Measurements from ENCODE around the gene CTXND2. TPM values are rescaled to one million over a fixed set of nuclear protein-coding genes. Genes with fewer than 3 reads are reported as not detected.

CTXND2 gene
- total and polyA plus RNA-seq, 2 of the 4 experiments (the other 2 are of a cell fraction) = not detected

GRCh38 chr1:150961756-150962155 lies 74.8 kb downstream of the CTXND2 start:
- Histone ChIP-seq H3K4me1 (ENCODE audit: control insufficient read depth, insufficient read depth, low read length) (no peaks in the 10 kb centered on the region), H2AFZ (replicated peaks; ENCODE audit: low read length, poor library complexity) (no peak overlapping the region), H3K4me2 (ENCODE audit: low read depth, low read length) (no peak overlapping the region), H2BK120ac (ENCODE audit: low read depth, low read length) (no peak overlapping the region), H2AK9ac (replicated peaks; ENCODE audit: low read depth, low read length, poor library complexity) (no peak overlapping the region), H4K8ac (ENCODE audit: low read depth in 2 of 2, low read length in 2 of 2) (no peak overlapping the region), H3K9me1 (ENCODE audit: insufficient read depth, low read length) (peaks cover 3% of the 10 kb centered on the region; the same call in 1 of the 2 replicates), H3K4ac (ENCODE audit: low read depth, low read length) (no peak overlapping the region), H2BK15ac (ENCODE audit: low read depth, low read length) (no peak overlapping the region), H4K91ac (ENCODE audit: insufficient read depth, low read depth, low read length) (no peak overlapping the region), H4K5ac (ENCODE audit: low read depth, low read length) (no peak overlapping the region), H3K18ac (ENCODE audit: low read depth, low read length) (no peak overlapping the region), H3K4me3 (ENCODE audit: insufficient read depth, low read depth, low read length) (no peak overlapping the region), H3K27me3 (ENCODE audit: control insufficient read depth, insufficient read depth, low read length) (no peaks in the 10 kb centered on the region), H2BK5ac (ENCODE audit: low read depth, low read length, poor library complexity, severe bottlenecking) (no peak overlapping the region), H3K56ac (ENCODE audit: extremely low read depth, insufficient read depth, low read length) (no peak overlapping the region), H3K27ac (ENCODE audit: insufficient read depth, low read length) (no peak overlapping the region), H3K9ac (ENCODE audit: low read depth, low read length) (no peak overlapping the region), H2AK5ac (ENCODE audit: low read depth, low read length) (no peak overlapping the region), H4K20me1 (ENCODE audit: insufficient read depth, low read length) (peaks cover 12% of the 10 kb centered on the region; the same call in 1 of the 2 replicates), H2BK20ac (ENCODE audit: low read depth, low read length) (no peak overlapping the region), H3K79me1 (ENCODE audit: low read depth in 1 of 2, low read length in 2 of 2) (peaks cover 9 to 27% of the 10 kb centered on the region in 2 experiments), H3K9me3 (ENCODE audit: control insufficient read depth, insufficient read depth, low read length) (no peaks in the 10 kb centered on the region), H3K23ac (ENCODE audit: low read depth, low read length) (no peak overlapping the region), H3K14ac (replicated peaks; ENCODE audit: low read depth, low read length) (no peak overlapping the region), H3K36me3 (ENCODE audit: control insufficient read depth, insufficient read depth, low read length) (peaks cover 73% of the 10 kb centered on the region)
- CTCF ChIA-PET = no interaction called here
- TF ChIP-seq BHLHE40 (IDR thresholded peaks at IDR 0.05; ENCODE audit: low read depth, low read length) (no peak), RAD21 (IDR thresholded peaks at IDR 0.05; ENCODE audit: low read length) (no peak)
- intact Hi-C loops (cut with micrococcal nuclease) (no loop called here), in situ Hi-C loops (cut with MboI; ENCODE audit: low sequenced_read_pairs) (no loop called here), dilution Hi-C loops (cut with HindIII; ENCODE audit: low sequenced_read_pairs, unreplicated experiment) (no loop called here)
- BruUV-seq (replicated peaks) = no TSS peak
- no peak for ATAC-seq (ENCODE audit: low read depth)
- POLR2A ChIA-PET (ENCODE audit: unreplicated experiment) = no interaction called here
- WGBS, 2 experiments (ENCODE audit: extremely low coverage in 2 of 2, insufficient read length in 1 of 2) = no CpG with 5 or more reads among the region's 4 CpGs
- no peak for DNase-seq

Other genes starting within 250 kb of the CTXND2 start
- 9.5 and 11.7 TPM in 2 replicates for gene GOLPH3L, start 190.0 kb upstream of the CTXND2 start, total RNA-seq (2012; rRNA removed)
- gene GOLPH3L, start 190.0 kb upstream of the CTXND2 start, polyA plus RNA-seq (2012; rRNA removed) = 8.7 and 11.0 TPM in 2 replicates
- not detected in 2 replicates for gene HORMAD1, start 166.2 kb upstream of the CTXND2 start, total RNA-seq (2012; rRNA removed)
- not detected in 2 replicates for gene HORMAD1, start 166.2 kb upstream of the CTXND2 start, polyA plus RNA-seq (2012; rRNA removed)
- gene CTSS, start 121.4 kb upstream of the CTXND2 start, total RNA-seq (2012; rRNA removed) = 0.18 and 0.56 TPM in 2 replicates
- 0.47 and 0.48 TPM in 2 replicates for gene CTSS, start 121.4 kb upstream of the CTXND2 start, polyA plus RNA-seq (2012; rRNA removed)
- 4.7 and 7.7 TPM in 2 replicates for gene CTSK, start 78.9 kb upstream of the CTXND2 start, total RNA-seq (2012; rRNA removed)
- 13.2 and 15.1 TPM in 2 replicates for gene CTSK, start 78.9 kb upstream of the CTXND2 start, polyA plus RNA-seq (2012; rRNA removed)
- 26.3 and 28.1 TPM in 2 replicates for gene ARNT, start 10.5 kb upstream of the CTXND2 start, total RNA-seq (2012; rRNA removed)
- 15.7 and 19.7 TPM in 2 replicates for gene ARNT, start 10.5 kb upstream of the CTXND2 start, polyA plus RNA-seq (2012; rRNA removed)
- 22.9 and 24.7 TPM in 2 replicates for gene SETDB1, start 39.2 kb downstream of the CTXND2 start, total RNA-seq (2012; rRNA removed)
- gene SETDB1, start 39.2 kb downstream of the CTXND2 start, polyA plus RNA-seq (2012; rRNA removed) = 16.6 and 18.7 TPM in 2 replicates
- gene CERS2, start 87.7 kb downstream of the CTXND2 start, total RNA-seq (2012; rRNA removed) = 99.2 and 118 TPM in 2 replicates
- gene CERS2, start 87.7 kb downstream of the CTXND2 start, polyA plus RNA-seq (2012; rRNA removed) = 126 and 127 TPM in 2 replicates
- gene ANXA9, start 95.2 kb downstream of the CTXND2 start, total RNA-seq (2012; rRNA removed) = under 0.01 and 0.36 TPM in 2 replicates
- 0.16 and 0.21 TPM in 2 replicates for gene ANXA9, start 95.2 kb downstream of the CTXND2 start, polyA plus RNA-seq (2012; rRNA removed)
- 5.8 and 6.6 TPM in 2 replicates for gene MINDY1, start 119.8 kb downstream of the CTXND2 start, total RNA-seq (2012; rRNA removed)
- 6.6 and 7.3 TPM in 2 replicates for gene MINDY1, start 119.8 kb downstream of the CTXND2 start, polyA plus RNA-seq (2012; rRNA removed)
- 7.9 and 8.6 TPM in 2 replicates for gene PRUNE1, start 121.3 kb downstream of the CTXND2 start, total RNA-seq (2012; rRNA removed)
- 9.4 and 9.6 TPM in 2 replicates for gene PRUNE1, start 121.3 kb downstream of the CTXND2 start, polyA plus RNA-seq (2012; rRNA removed)
- under 0.01 TPM in 1 of 2 replicates, not detected in the other for gene BNIPL, start 149.4 kb downstream of the CTXND2 start, total RNA-seq (2012; rRNA removed)
- 0.10 and 0.38 TPM in 2 replicates for gene BNIPL, start 149.4 kb downstream of the CTXND2 start, polyA plus RNA-seq (2012; rRNA removed)
- gene C1orf56, start 160.6 kb downstream of the CTXND2 start, total RNA-seq (2012; rRNA removed) = 0.54 and 0.83 TPM in 2 replicates
- 1.2 and 1.5 TPM in 2 replicates for gene C1orf56, start 160.6 kb downstream of the CTXND2 start, polyA plus RNA-seq (2012; rRNA removed)
- 47.0 and 48.6 TPM in 2 replicates for gene CDC42SE1, start 172.5 kb downstream of the CTXND2 start, total RNA-seq (2012; rRNA removed)
- 47.4 and 58.5 TPM in 2 replicates for gene CDC42SE1, start 172.5 kb downstream of the CTXND2 start, polyA plus RNA-seq (2012; rRNA removed)
- gene MLLT11, start 173.3 kb downstream of the CTXND2 start, total RNA-seq (2012; rRNA removed) = 3.6 and 5.3 TPM in 2 replicates
- 16.6 and 17.5 TPM in 2 replicates for gene MLLT11, start 173.3 kb downstream of the CTXND2 start, polyA plus RNA-seq (2012; rRNA removed)
- 11.9 and 12.9 TPM in 2 replicates for gene GABPB2, start 183.6 kb downstream of the CTXND2 start, total RNA-seq (2012; rRNA removed)
- 6.0 and 7.5 TPM in 2 replicates for gene GABPB2, start 183.6 kb downstream of the CTXND2 start, polyA plus RNA-seq (2012; rRNA removed)